Measurements from ENCODE around the gene PRKN. TPM values are rescaled to one million over a fixed set of nuclear protein-coding genes. Genes with fewer than 3 reads are reported as not detected.

The PRKN gene
- total RNA-seq, 1 donor from 2014 or later: 2.6 TPM

- DNase-seq (ENCODE audit: low spot score in 2 of 2): no peak
Measured at GRCh38 chr6:161618831-161619454, 1108.6 kb downstream of the PRKN start.

DNA sequence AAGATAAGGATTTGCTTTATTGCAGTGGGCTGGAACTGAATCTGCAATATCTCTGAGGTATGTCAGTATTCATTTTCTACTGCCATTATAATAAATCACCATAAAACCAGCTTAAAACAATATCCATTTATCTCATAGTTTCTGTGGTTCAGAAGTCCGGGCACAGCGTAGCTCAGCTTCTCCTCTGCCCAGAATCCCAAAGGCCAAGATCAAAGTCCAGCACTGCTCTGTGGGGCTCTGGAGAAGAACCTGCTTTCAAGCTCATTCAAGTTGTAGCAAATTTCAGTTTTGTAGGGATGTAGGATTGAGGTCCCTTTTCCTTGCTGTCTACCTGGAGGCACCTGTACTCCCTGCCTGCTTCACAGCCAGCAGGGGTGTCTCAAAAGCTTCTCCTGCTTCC is 1113.9 kb downstream of the PRKN start:
- H3K4me1 ChIP-seq: no peaks in the 10 kb centered on the region
- no peak overlapping the region for H3K27ac ChIP-seq
- intact Hi-C loops (cut with DNase I): no loop called here
- no peak overlapping the region for H3K4me3 ChIP-seq
- no peaks in the 10 kb centered on the region for H3K36me3 ChIP-seq
- no peaks in the 10 kb centered on the region for H3K27me3 ChIP-seq
- H3K9me3 ChIP-seq: peaks cover 0 to 14% of the 10 kb centered on the region in 2 donors
- TF ChIP-seq, protein P1, sequence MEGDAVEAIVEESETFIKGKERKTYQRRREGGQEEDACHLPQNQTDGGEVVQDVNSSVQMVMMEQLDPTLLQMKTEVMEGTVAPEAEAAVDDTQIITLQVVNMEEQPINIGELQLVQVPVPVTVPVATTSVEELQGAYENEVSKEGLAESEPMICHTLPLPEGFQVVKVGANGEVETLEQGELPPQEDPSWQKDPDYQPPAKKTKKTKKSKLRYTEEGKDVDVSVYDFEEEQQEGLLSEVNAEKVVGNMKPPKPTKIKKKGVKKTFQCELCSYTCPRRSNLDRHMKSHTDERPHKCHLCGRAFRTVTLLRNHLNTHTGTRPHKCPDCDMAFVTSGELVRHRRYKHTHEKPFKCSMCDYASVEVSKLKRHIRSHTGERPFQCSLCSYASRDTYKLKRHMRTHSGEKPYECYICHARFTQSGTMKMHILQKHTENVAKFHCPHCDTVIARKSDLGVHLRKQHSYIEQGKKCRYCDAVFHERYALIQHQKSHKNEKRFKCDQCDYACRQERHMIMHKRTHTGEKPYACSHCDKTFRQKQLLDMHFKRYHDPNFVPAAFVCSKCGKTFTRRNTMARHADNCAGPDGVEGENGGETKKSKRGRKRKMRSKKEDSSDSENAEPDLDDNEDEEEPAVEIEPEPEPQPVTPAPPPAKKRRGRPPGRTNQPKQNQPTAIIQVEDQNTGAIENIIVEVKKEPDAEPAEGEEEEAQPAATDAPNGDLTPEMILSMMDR (IDR thresholded peaks at IDR 0.05): no peak
- DNase-seq (ENCODE audit: low spot score in 2 of 2): no peak

More at GRCh38 chr6:161618831-161619454, 1108.6 kb downstream of the PRKN start:
- Histone ChIP-seq H3K27ac (no peak overlapping the region), H3K4me3 (no peak overlapping the region), H3K27me3 (no peaks in the 10 kb centered on the region), H3K4me1 (no peaks in the 10 kb centered on the region), H3K36me3 (no peaks in the 10 kb centered on the region), H3K9me3 (no peaks in the 10 kb centered on the region)
- intact Hi-C loops (cut with DNase I): no loop called here
- TF ChIP-seq, protein P1 (IDR thresholded peaks at IDR 0.05): no peak

GRCh38 chr6:161608771-161609170 is 1118.8 kb downstream of the PRKN start:
- H3K36me3 ChIP-seq: no peaks in the 10 kb centered on the region
- TF ChIP-seq, protein P1 (IDR thresholded peaks at IDR 0.05): no peak

GRCh38 chr6:161607696-161608297 is 1119.8 kb downstream of the PRKN start:
- intact Hi-C loops (cut with DNase I): no loop called here
- Histone ChIP-seq H3K9me3 (peaks cover 0 to 10% of the 10 kb centered on the region in 2 donors), H3K4me3 (no peak overlapping the region), H3K27me3 (no peaks in the 10 kb centered on the region), H3K4me1 (no peaks in the 10 kb centered on the region), H3K27ac (no peak overlapping the region), H3K36me3 (no peaks in the 10 kb centered on the region)
- TF ChIP-seq, protein P1 (IDR thresholded peaks at IDR 0.05): no peak
- no peak for DNase-seq (ENCODE audit: low spot score in 2 of 2)

More at GRCh38 chr6:161608771-161609170, 1118.8 kb downstream of the PRKN start:
- H3K27me3 ChIP-seq: no peaks in the 10 kb centered on the region
- peaks cover 0 to 14% of the 10 kb centered on the region in 2 donors for H3K9me3 ChIP-seq
- no peak overlapping the region for H3K4me3 ChIP-seq
- no peak for DNase-seq (ENCODE audit: low spot score in 2 of 2)
- intact Hi-C loops (cut with DNase I): no loop called here
- H3K27ac ChIP-seq: no peak overlapping the region
- no peaks in the 10 kb centered on the region for H3K4me1 ChIP-seq

DNA sequence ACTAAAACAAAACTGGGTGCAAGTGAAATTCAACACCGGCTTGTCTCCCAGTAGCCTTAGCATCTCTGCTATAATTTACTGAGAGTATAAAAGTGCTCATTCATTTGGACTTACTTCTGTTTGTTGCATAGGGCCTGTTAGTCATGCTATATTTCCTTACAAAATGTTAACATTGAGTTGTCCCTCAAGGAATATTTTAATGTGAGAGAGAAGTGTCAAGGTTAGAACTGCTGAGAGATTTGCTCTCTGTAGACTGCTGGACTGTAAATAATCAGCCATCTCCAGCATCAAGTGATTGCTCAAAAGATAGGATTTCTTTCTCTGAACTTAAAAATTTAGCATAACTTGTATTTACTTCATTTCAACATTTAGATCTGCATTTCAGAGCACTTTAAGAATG is 1125.2 kb downstream of the PRKN start:
- H3K4me3 ChIP-seq: no peak overlapping the region
- no peaks in the 10 kb centered on the region for H3K27me3 ChIP-seq
- TF ChIP-seq, protein P1 (IDR thresholded peaks at IDR 0.05): no peak
- H3K4me1 ChIP-seq: no peaks in the 10 kb centered on the region
- no peak overlapping the region for H3K27ac ChIP-seq
- intact Hi-C loops (cut with DNase I): no loop called here
- DNase-seq (ENCODE audit: low spot score in 2 of 2): no peak
- H3K9me3 ChIP-seq: no peaks in the 10 kb centered on the region
- no peaks in the 10 kb centered on the region for H3K36me3 ChIP-seq
